Neural progenitor cell (in vitro differentiated cells): ENCODE data around the gene AHRR.

Experiments used
- EZH2 ChIP-seq: fragments of 200-600 bp; sonication (generic); IDR thresholded peaks from 2 replicates; pipeline ENCODE4 v1.6.1; 2017; ENCODE audit warnings: antibody characterized with exemption, mild to moderate bottlenecking, moderate library complexity
- EZH2phosphoT487 ChIP-seq: fragments of 200-600 bp; sonication (generic); IDR thresholded peaks from 2 replicates; pipeline ENCODE4 v1.6.1; 2017; ENCODE audit warnings: antibody characterized with exemption
- TF ChIP-seq, protein P1 (sequence below): fragments of 200-600 bp; sonication (generic); IDR thresholded peaks from 2 replicates; pipeline ENCODE4 v1.5.1; 2017; ENCODE audit warnings: antibody characterized with exemption, mild to moderate bottlenecking

DNA sequence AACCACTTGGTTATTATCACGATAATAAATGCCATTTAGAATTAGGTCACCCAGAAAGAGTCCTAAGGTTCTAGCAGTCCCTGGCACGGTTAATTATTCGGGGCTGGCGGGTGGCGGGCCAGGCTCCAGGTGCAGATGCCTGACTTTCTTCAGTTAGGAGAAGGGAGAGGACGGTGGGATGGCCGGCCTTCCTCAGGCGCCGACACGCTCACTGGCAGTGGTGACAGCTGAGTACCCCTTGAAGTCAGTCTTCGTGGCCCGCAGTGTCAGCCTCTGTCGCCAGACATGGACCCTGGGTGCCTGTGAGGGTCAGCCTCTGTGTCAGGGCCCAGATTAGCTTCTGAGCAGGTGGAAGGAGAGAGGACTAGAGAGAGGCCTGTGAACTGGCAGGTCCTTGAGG lies 100.4 kb downstream of the AHRR start:
- no peak for TF ChIP-seq EZH2phosphoT487
- TF ChIP-seq, protein P1, sequence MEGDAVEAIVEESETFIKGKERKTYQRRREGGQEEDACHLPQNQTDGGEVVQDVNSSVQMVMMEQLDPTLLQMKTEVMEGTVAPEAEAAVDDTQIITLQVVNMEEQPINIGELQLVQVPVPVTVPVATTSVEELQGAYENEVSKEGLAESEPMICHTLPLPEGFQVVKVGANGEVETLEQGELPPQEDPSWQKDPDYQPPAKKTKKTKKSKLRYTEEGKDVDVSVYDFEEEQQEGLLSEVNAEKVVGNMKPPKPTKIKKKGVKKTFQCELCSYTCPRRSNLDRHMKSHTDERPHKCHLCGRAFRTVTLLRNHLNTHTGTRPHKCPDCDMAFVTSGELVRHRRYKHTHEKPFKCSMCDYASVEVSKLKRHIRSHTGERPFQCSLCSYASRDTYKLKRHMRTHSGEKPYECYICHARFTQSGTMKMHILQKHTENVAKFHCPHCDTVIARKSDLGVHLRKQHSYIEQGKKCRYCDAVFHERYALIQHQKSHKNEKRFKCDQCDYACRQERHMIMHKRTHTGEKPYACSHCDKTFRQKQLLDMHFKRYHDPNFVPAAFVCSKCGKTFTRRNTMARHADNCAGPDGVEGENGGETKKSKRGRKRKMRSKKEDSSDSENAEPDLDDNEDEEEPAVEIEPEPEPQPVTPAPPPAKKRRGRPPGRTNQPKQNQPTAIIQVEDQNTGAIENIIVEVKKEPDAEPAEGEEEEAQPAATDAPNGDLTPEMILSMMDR: no peak
- no peak for TF ChIP-seq EZH2
